Fibroblast of pulmonary artery (primary cell): ENCODE data around the gene DCTD.

Source experiments
- DNase-seq: peaks from one replicate; pipeline ENCODE4 v3.0.0-alpha.2; 2010; ENCODE audit warnings: low read depth
- H3K4me3 ChIP-seq: replicated peaks from 2 replicates; pipeline ENCODE4 v1.5.1; 2011; ENCODE audit warnings: low read depth, mild to moderate bottlenecking, control low read depth, low read length, moderate library complexity
- CTCF ChIP-seq: IDR thresholded peaks from 2 replicates; pipeline ENCODE4 v1.5.1; 2011; ENCODE audit warnings: mild to moderate bottlenecking, control low read depth, low read length, inconsistent platforms; ENCODE audit errors: missing control alignments

The DCTD gene

GRCh38 chr4:182880387-182881356 is 36.5 kb downstream of the DCTD start:
- TF ChIP-seq CTCF = no peak
- DNase-seq = peak; percentile 38
- no peak overlapping the region for H3K4me3 ChIP-seq

GRCh38 chr4:182879913-182880312 is 37.3 kb downstream of the DCTD start:
- no peak for DNase-seq
- no peak for TF ChIP-seq CTCF
- H3K4me3 ChIP-seq = no peak overlapping the region

- H3K4me3 ChIP-seq = no peak overlapping the region
- no peak for DNase-seq
- TF ChIP-seq CTCF = no peak
Measured at GRCh38 chr4:182878633-182879495, 38.3 kb downstream of the DCTD start.

- TF ChIP-seq CTCF = no peak
- no peak for DNase-seq
- no peak overlapping the region for H3K4me3 ChIP-seq
Measured at GRCh38 chr4:182877326-182877883, 39.8 kb downstream of the DCTD start.

- DNase-seq = no peak
Measured at GRCh38 chr4:182876427-182876826, 40.8 kb downstream of the DCTD start.

More at GRCh38 chr4:182876427-182876826, 40.8 kb downstream of the DCTD start:
- TF ChIP-seq CTCF = no peak
- no peak overlapping the region for H3K4me3 ChIP-seq
